Aorta (tissue), 5 donors: ENCODE measurements around the gene PIEZO2. TPM values are rescaled to one million over a fixed set of nuclear protein-coding genes. Genes with fewer than 3 reads are reported as not detected.
A peak's percentile ranks its signal among the peaks of the same experiment; 100 is the strongest.
"Not testable (repeated sequence)": the region's sequence is repeated elsewhere in the genome, so short reads cannot be mapped to it uniquely, and the experiment has no call there.

Experiments used
- ATAC-seq: fragments of 200-7000 bp; cut with Tn5 transposase; one replicate; pipeline ENCODE4 v1.9.1; 2022; ENCODE audit warnings: moderate library complexity; ENCODE audit not compliant: low FRiP score
- DNase-seq, 2 donors: peaks; one replicate each; pipeline ENCODE4 v3.0.0-alpha.2; 2020
- H3K27ac ChIP-seq, 2 donors: one replicate each; pipeline ENCODE4 v1.5.1; 2013; ENCODE audit warnings: low read length in 2 of 2, mild to moderate bottlenecking in 2 of 2, moderate library complexity in 2 of 2, control low read depth in 1 of 2, inconsistent platforms in 1 of 2, low read depth in 1 of 2
- H3K27me3 ChIP-seq, 2 donors: one replicate each; pipeline ENCODE4 v1.6.1; 2013; ENCODE audit warnings: control low read depth in 1 of 2, low read length in 1 of 2, mild to moderate bottlenecking in 1 of 2, moderate library complexity in 1 of 2; ENCODE audit not compliant: insufficient read depth in 2 of 2, control insufficient read depth in 1 of 2
- H3K36me3 ChIP-seq, 2 donors: one replicate each; pipeline ENCODE4 v1.6.1; 2013; ENCODE audit warnings: control low read depth in 1 of 2, low read length in 1 of 2, mild to moderate bottlenecking in 1 of 2; ENCODE audit not compliant: insufficient read depth in 2 of 2, control insufficient read depth in 1 of 2
- H3K4me1 ChIP-seq, 2 donors: one replicate each; pipeline ENCODE4 v1.6.1; 2013; ENCODE audit warnings: low read length in 2 of 2, control low read depth in 1 of 2, mild to moderate bottlenecking in 1 of 2, moderate library complexity in 1 of 2; ENCODE audit not compliant: insufficient read depth in 2 of 2, control insufficient read depth in 1 of 2
- H3K4me3 ChIP-seq, 2 donors: one replicate each; pipeline ENCODE4 v1.5.1; 2013; ENCODE audit warnings: low read length in 2 of 2, control low read depth in 1 of 2, mild to moderate bottlenecking in 1 of 2
- H3K9me3 ChIP-seq: one replicate; pipeline ENCODE4 v1.6.1; 2013; ENCODE audit warnings: mild to moderate bottlenecking, low read length; ENCODE audit not compliant: control insufficient read depth
- WGBS, 2 donors: extraction: QIAGEN DNeasy Blood & Tissue Kit; methylation state at CpG; one replicate each; pipeline ENCODE4 v1.1.7; 2013; 5-methylcytosine and 5-hydroxymethylcytosine counted together
- intact Hi-C, 2 donors: fragments of 100-400 bp; cut with DNase I; formaldehyde crosslinking; loops; one replicate each; pipeline versions ENCODE4 v1.14.2 to v1.15.0; 2022
- polyA plus RNA-seq, 2 donors: library from polyadenylated mRNA; stranded (reverse); fragments of 200-250 nt; gene quantifications; one replicate each; pipeline ENCODE4 v1.2.3, GENCODE V29; 2013
- total RNA-seq, 2 donors: library from RNA; stranded (reverse); fragmentation: NEBNext Ultra II Directional; extraction: Animal tissue kit (Norgen Biotek cat#: 25700); gene quantifications; one replicate each; pipeline ENCODE4 v1.2.1, GENCODE V29; 2021
- donor health status: healthy with polysubstance abuse.
- donor health status: Bipolar disorder and iron deficiency.
- donor health status: DM: no; HTN: no; CAD: no.
- donor health status: DM: no; HTN: no; CAD: no.
- donor health status: DM: yes; HTN: yes; CAD: no.

Gene PIEZO2
- total and polyA plus RNA-seq, 4 donors: 0.50 to 8.8 (median 1.6) TPM

DNA sequence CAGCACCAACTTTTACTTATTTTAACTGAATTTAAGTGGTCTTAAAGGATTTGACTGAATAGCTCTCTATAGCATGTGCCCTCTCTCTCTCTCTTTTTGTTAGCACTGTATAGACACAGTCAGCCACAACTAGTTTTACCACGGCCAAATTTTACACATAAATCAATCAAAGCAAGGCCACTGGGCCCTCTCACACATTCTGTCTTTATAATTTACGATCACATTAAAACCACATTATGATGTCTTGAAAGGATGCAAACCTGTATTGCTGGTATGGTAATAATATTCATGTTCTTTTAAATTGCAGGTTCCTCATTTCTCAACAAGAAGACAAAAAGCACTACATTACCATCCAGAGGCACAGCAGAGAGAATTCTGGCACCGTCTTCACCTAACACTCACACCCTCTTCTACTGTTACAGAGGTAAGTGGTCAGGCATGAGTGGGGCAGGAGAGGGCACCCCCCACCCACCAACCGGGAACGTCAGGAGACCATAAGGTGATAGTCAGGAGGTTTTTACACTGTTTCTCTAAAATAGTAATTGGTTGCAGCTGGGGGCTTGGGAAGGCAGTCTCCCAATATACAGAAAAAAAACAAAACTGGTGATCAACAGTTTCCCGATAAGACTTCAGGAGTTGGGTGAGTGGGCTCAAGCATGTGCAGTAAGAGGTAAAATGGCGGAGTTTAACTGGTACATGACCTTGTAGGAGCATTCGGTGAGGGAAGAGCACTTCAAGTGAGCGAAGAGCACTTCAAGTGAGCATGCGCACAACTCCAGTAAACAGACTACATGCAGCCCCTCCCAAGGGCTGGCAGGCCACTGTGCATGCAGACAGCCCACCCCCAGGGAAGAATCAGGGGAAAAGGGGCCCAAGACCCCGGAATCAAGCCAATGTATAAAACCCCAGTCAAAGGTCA lies 296.7 kb downstream of the PIEZO2 start:
- H3K36me3 ChIP-seq: no peaks in the 10 kb centered on the region
- H3K27me3 ChIP-seq: no peaks in the 10 kb centered on the region
- DNase-seq (no peak), ATAC-seq (no peak)
- H3K27ac ChIP-seq: no peak overlapping the region
- H3K4me3 ChIP-seq: no peak overlapping the region
- H3K4me1 ChIP-seq: no peaks in the 10 kb centered on the region
- intact Hi-C loops: loop anchor here (2.0 to 5.0 kb wide), 4 partner anchors 188 to 702 kb away; no protein-coding TSS in a partner anchor
- WGBS, 2 donors: 91 to 92% methylated on average over 11 of the region's 11 CpGs
- no peaks in the 10 kb centered on the region for H3K9me3 ChIP-seq

DNA sequence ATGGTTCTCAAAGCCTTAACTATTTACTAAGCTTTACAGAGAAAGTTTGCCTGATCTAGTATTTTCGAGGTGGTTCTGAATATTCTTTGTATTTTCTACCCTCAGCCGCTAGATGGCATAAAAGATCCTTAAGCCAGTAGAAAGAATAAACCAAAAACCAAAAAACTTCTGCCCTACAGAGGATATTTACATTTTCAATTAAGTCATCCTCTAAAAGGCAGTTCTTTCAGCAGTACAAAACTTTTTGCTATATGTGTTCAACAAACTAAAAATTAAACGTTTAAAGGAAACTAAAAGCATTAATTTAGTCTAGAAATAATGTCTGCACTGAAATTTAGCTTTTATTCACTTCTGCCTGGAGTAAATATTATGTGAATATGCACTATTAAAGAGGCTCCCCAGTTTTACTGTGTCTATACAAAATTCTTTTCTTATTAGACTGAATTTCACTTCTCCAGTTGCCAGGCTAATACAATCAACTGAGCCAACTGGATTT lies 297.5 kb downstream of the PIEZO2 start:
- WGBS, 2 donors: 1% methylated on average over 3 of the region's 3 CpGs
- no peak overlapping the region for H3K4me3 ChIP-seq
- H3K27ac ChIP-seq: no peak overlapping the region
- ATAC-seq (peak; percentile 67), DNase-seq (no peak)
- H3K36me3 ChIP-seq: no peaks in the 10 kb centered on the region
- intact Hi-C loops: loop anchor here (2.0 to 5.0 kb wide), 5 partner anchors 189 to 703 kb away; no protein-coding TSS in a partner anchor
- H3K4me1 ChIP-seq: no peaks in the 10 kb centered on the region
- H3K27me3 ChIP-seq: no peaks in the 10 kb centered on the region
- no peaks in the 10 kb centered on the region for H3K9me3 ChIP-seq

DNA sequence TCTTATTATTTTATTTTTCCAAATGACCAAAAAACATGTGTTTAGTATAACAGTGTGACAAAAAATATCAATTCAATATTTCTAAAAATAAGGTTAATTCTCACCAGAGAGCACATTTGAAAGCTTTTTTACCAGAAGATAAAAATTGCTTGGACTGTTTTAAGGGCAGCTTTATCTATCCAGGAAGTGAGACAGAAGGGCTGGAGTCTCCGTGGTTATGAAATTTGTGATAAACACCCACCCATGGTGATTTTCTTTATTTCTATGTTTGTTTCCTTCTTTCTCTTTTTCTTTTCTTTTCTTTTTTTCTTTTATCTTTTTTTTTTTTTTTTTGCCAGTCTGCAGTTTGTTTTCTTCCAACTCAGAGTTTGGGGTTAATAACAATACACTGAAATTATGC lies 298.5 kb downstream of the PIEZO2 start:
- ATAC-seq (no peak), DNase-seq (no peak)
- WGBS, 2 donors: 47 to 52% methylated on average over 1 of the region's 1 CpG
- H3K9me3 ChIP-seq: no peaks in the 10 kb centered on the region
- no peak overlapping the region for H3K27ac ChIP-seq
- no peaks in the 10 kb centered on the region for H3K4me1 ChIP-seq
- no peaks in the 10 kb centered on the region for H3K27me3 ChIP-seq
- no peak overlapping the region for H3K4me3 ChIP-seq
- intact Hi-C loops: loop anchor here (2.0 to 5.0 kb wide), 2 partner anchors 191 to 702 kb away; no protein-coding TSS in a partner anchor
- H3K36me3 ChIP-seq: no peaks in the 10 kb centered on the region

DNA sequence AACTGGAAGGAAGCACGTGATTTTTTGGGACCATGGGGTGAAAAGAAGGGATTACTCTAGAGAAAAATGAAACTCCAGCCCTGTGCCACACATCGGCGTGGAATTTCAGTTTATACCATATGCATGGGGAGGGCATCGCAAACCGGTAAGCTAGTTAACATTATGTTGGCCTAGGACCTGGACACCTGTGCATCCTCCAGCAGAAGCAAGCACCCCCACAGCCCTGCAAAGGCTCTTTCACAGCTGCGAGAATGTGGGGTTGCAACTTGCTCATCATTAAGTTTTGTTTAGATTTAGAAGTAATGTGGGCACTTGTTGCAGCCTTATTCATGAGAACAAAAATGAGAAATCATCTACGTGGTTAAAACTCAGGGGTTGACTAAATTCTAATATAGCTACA lies 299.2 kb downstream of the PIEZO2 start:
- ATAC-seq (no peak), DNase-seq (no peak)
- Histone ChIP-seq H3K36me3 (no peaks in the 10 kb centered on the region), H3K4me3 (no peak overlapping the region), H3K9me3 (no peaks in the 10 kb centered on the region), H3K4me1 (no peaks in the 10 kb centered on the region), H3K27me3 (no peaks in the 10 kb centered on the region), H3K27ac (no peak overlapping the region)
- 93 to 94% methylated on average over 7 of the region's 7 CpGs for WGBS, 2 donors
- intact Hi-C loops: loop anchor here (2.0 to 5.0 kb wide), 2 partner anchors 192 to 703 kb away; no protein-coding TSS in a partner anchor

DNA sequence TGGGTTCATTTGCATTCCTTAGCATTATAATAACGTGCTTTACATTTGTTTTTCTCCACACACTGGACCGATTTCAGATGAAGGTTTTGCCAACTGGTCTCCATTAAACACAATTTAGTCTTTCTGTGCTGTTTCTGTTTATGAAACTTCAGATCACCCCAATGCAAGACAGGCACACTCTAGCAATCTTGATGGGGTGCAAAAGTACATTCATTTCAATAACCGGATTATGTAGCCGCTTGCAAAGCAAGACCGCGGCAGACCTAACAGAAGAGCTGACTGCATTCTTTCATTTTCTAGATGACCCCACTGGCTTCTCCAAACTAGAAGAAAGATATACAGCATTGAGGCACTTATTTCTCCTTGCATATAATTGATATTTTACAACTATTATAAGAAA lies 301.5 kb downstream of the PIEZO2 start:
- WGBS, 2 donors: 86 to 87% methylated on average over 6 of the region's 6 CpGs
- DNase-seq (no peak), ATAC-seq (no peak)
- intact Hi-C loops: no loop called here
- H3K9me3 ChIP-seq: no peaks in the 10 kb centered on the region
- no peaks in the 10 kb centered on the region for H3K4me1 ChIP-seq
- no peak overlapping the region for H3K27ac ChIP-seq
- H3K36me3 ChIP-seq: no peaks in the 10 kb centered on the region
- H3K4me3 ChIP-seq: no peak overlapping the region
- no peaks in the 10 kb centered on the region for H3K27me3 ChIP-seq

DNA sequence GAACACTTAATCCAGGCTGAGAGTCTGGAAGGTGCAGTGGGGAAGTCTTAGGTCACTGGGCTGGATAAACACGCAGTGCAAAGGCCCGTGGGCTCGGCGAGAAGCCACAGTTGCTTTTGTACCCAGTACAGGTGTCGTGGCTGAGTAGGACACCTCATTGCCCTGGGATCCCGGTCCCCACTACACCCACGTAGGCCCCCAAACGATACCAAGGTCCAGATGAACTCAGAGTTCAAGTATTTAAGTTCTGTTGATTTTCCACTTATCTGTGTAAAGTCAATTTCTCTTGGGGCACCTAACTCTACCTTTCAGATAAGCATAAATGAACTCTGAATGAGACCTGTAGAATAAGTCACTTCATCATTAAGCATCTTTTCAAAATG lies 302.0 kb downstream of the PIEZO2 start:
- WGBS, 2 donors: 88 to 92% methylated on average over 8 of the region's 8 CpGs
- no peaks in the 10 kb centered on the region for H3K36me3 ChIP-seq
- intact Hi-C loops: no loop called here

DNA sequence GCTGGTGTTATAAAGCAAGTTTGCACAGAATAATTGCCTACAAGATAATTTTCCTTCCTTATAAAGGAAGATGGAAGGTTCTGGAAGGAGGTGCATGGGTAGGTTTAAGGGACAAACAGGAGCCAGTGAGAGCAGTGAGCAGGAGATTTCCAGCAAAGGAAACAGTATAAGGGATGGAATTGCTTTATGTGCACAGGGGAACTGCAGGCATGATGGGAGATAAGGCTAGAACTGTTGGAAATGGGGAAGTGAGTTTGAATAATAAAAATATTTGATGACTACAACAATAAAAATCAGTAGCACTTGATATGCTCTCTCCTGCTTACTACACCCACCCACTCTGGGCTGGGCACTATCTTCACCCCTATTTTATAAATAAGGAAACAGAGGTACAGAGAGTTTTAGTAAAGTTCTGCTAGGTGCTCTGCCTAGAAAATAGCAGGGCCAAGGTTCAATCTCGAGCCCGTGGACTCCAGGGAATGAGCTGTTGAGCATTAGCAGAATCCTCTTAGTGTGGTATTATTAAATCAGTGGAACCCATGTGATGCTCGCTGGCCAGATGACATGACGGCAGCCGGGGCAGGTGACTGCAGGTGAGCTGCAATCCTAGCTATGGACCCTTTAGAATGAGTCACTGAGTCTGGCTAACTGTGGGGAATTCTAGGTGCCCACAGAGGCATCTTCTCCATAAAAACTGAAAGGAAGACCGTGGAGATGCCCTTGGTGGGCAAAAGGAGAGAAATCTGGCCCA lies 302.5 kb downstream of the PIEZO2 start:
- ATAC-seq (no peak), DNase-seq (no peak)
- no peaks in the 10 kb centered on the region for H3K36me3 ChIP-seq
- H3K9me3 ChIP-seq: no peaks in the 10 kb centered on the region
- 95 to 96% methylated on average over 6 of the region's 6 CpGs for WGBS, 2 donors
- H3K4me3 ChIP-seq: no peak overlapping the region
- intact Hi-C loops: no loop called here
- no peaks in the 10 kb centered on the region for H3K4me1 ChIP-seq
- no peak overlapping the region for H3K27ac ChIP-seq
- no peaks in the 10 kb centered on the region for H3K27me3 ChIP-seq

More for the DNA sequence above, 302.0 kb downstream of the PIEZO2 start:
- Histone ChIP-seq H3K4me1 (no peaks in the 10 kb centered on the region), H3K27ac (no peak overlapping the region), H3K4me3 (no peak overlapping the region), H3K27me3 (no peaks in the 10 kb centered on the region), H3K9me3 (no peaks in the 10 kb centered on the region)
- DNase-seq (no peak), ATAC-seq (no peak)

DNA sequence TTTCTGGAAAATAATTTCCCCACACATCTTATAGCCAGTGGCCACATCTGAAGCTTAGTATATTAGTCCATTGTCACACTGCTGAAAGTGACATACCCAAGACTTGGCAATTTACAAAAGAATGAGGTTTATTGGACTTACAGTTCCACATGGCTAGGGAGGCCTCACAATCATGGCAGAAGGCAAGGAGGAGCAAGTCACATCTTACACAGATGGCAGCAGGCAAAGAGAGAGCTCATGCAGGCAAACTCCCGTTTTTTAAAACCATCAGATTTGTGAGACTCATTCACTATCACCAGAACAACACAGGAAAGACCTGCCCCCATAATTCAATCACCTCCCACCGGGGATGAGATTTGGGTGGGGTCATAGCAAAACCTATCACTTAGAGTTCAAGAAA lies 303.3 kb downstream of the PIEZO2 start:
- ATAC-seq, H3K36me3 ChIP-seq, H3K4me3 ChIP-seq, H3K27me3 ChIP-seq, H3K9me3 ChIP-seq, intact Hi-C loops, H3K4me1 ChIP-seq, DNase-seq, H3K27ac ChIP-seq: not testable (repeated sequence)
- 93 to 94% methylated on average over 2 of the region's 2 CpGs for WGBS, 2 donors
